WI38 (cell line): Measurements from ENCODE around the gene CDC14B.

Experiments used
- H3K4me3 ChIP-seq: 2 replicates; pipeline ENCODE4 v1.5.1; 2011; ENCODE audit warnings: low read depth, mild to moderate bottlenecking, control low read depth, low read length
- TF ChIP-seq, protein P1 (sequence below): IDR thresholded peaks from 2 replicates; pipeline ENCODE4 v1.5.1; 2012; ENCODE audit warnings: low read depth, mild to moderate bottlenecking, control low read depth, low read length

CDC14B gene

DNA sequence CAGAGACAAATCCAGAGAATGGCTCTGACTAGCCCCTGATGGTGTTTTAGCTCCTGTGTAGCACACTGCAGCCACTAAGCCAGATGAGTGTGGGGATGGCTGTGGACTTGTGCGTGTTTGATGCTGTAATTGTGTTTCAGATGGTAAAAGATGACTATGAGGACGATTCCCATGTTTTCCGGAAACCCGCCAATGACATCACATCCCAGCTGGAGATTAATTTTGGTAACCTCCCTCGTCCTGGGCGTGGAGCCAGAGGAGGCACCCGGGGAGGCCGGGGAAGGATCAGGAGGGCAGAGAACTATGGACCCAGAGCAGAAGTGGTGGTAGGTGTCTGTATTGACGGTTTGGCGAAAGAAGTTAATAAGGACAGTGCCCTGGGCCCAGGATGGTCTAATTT lies 131.7 kb downstream of the CDC14B start:
- H3K4me3 ChIP-seq, result no peak overlapping the region
- TF ChIP-seq, protein P1, sequence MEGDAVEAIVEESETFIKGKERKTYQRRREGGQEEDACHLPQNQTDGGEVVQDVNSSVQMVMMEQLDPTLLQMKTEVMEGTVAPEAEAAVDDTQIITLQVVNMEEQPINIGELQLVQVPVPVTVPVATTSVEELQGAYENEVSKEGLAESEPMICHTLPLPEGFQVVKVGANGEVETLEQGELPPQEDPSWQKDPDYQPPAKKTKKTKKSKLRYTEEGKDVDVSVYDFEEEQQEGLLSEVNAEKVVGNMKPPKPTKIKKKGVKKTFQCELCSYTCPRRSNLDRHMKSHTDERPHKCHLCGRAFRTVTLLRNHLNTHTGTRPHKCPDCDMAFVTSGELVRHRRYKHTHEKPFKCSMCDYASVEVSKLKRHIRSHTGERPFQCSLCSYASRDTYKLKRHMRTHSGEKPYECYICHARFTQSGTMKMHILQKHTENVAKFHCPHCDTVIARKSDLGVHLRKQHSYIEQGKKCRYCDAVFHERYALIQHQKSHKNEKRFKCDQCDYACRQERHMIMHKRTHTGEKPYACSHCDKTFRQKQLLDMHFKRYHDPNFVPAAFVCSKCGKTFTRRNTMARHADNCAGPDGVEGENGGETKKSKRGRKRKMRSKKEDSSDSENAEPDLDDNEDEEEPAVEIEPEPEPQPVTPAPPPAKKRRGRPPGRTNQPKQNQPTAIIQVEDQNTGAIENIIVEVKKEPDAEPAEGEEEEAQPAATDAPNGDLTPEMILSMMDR, result no peak

GRCh38 chr9:96487029-96487396 lies 132.6 kb downstream of the CDC14B start:
- TF ChIP-seq, protein P1, result no peak
- H3K4me3 ChIP-seq, result no peak overlapping the region

GRCh38 chr9:96486386-96487028 lies 133.1 kb downstream of the CDC14B start:
- TF ChIP-seq, protein P1, result no peak
- H3K4me3 ChIP-seq, result no peak overlapping the region

DNA sequence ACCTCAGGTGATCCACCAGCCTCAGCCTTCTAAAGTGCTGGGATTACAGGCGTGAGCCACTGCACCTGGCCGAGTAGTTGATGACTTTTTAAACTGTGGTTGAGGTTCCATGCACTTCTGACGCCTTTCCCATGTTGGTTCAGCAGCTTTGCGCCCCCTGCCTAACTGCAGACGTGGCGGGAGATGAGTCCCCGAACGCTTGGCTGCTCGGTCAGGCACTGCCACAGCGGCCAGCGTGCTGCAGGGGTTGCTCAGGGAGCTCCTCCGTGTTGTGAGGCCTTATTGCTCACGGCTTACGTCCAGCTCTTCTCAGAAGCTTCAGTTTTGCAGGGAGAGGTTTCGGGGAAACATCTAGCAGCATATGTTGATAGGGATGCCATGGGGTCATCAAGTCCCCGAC lies 134.4 kb downstream of the CDC14B start:
- H3K4me3 ChIP-seq, result no peak overlapping the region
- TF ChIP-seq, protein P1, result no peak

GRCh38 chr9:96484521-96484931 lies 135.1 kb downstream of the CDC14B start:
- H3K4me3 ChIP-seq, result no peak overlapping the region
- TF ChIP-seq, protein P1, result no peak

GRCh38 chr9:96483733-96484390 lies 135.8 kb downstream of the CDC14B start:
- TF ChIP-seq, protein P1, result no peak
- H3K4me3 ChIP-seq, result no peak overlapping the region

- H3K4me3 ChIP-seq, result no peak overlapping the region
- TF ChIP-seq, protein P1, result no peak
Observed at GRCh38 chr9:96483197-96483596, 136.4 kb downstream of the CDC14B start.
